Measurements from ENCODE around the gene SLC13A2. TPM values are rescaled to one million over a fixed set of nuclear protein-coding genes. Genes with fewer than 3 reads are reported as not detected.

SLC13A2 gene
- total RNA-seq, 2 donors from 2014 or later = not detected

DNA sequence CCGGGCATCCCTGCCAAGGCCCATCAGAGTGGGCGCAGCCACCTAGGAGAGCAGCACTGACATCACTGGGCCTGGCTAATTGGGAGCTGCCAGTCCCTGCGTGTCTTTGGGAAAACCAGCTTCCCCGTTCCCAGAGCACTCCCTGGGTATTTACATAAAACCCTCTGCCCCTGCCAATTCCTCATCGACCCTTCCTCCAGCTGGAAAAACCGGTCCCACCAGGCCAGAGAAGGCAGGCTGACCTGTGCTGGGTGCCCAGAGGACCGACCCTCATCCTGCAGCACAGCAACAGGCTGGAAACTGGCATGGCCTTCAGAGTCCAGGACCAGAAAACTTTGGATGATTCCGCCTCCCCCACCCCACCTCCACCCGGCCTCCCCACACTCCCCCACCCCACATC, 24.5 kb downstream of the SLC13A2 start:
- Mint-ChIP-seq H3K27me3 (ENCODE audit: insufficient read depth) (peaks cover 17% of the 10 kb centered on the region), H3K4me1 (peaks cover 9% of the 10 kb centered on the region), H3K4me3 (no peak overlapping the region), H3K36me3 (ENCODE audit: low read depth) (no peaks in the 10 kb centered on the region), H3K9me3 (no peaks in the 10 kb centered on the region), H3K27ac (no peak overlapping the region)
- peaks cover 12% of the 10 kb centered on the region for H3K27me3 ChIP-seq (ENCODE audit: control insufficient read depth, insufficient read depth, low read length, poor library complexity, severe bottlenecking)
- TF ChIP-seq, protein P1, sequence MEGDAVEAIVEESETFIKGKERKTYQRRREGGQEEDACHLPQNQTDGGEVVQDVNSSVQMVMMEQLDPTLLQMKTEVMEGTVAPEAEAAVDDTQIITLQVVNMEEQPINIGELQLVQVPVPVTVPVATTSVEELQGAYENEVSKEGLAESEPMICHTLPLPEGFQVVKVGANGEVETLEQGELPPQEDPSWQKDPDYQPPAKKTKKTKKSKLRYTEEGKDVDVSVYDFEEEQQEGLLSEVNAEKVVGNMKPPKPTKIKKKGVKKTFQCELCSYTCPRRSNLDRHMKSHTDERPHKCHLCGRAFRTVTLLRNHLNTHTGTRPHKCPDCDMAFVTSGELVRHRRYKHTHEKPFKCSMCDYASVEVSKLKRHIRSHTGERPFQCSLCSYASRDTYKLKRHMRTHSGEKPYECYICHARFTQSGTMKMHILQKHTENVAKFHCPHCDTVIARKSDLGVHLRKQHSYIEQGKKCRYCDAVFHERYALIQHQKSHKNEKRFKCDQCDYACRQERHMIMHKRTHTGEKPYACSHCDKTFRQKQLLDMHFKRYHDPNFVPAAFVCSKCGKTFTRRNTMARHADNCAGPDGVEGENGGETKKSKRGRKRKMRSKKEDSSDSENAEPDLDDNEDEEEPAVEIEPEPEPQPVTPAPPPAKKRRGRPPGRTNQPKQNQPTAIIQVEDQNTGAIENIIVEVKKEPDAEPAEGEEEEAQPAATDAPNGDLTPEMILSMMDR (conservative IDR thresholded peaks at IDR 0.05) = no peak
- 70 to 92% methylated on average over 2 to 7 of the region's 9 CpGs for WGBS, 2 experiments (ENCODE audit: insufficient coverage in 1 of 2, insufficient read length in 1 of 2)
- no peaks in the 10 kb centered on the region for H3K36me3 ChIP-seq (ENCODE audit: control insufficient read depth, insufficient read depth, low read length)
- no peaks in the 10 kb centered on the region for H3K4me1 ChIP-seq (ENCODE audit: control insufficient read depth, insufficient read depth, low read length)
- H3K9me3 ChIP-seq (ENCODE audit: control insufficient read depth, low read length) = no peaks in the 10 kb centered on the region
- DNase-seq = peak; percentile 84
- no peak overlapping the region for H3K4me3 ChIP-seq (ENCODE audit: low read length)
- H3K27ac ChIP-seq (ENCODE audit: low read depth, low read length) = no peak overlapping the region
- H3K9ac ChIP-seq (ENCODE audit: extremely low read depth, low read length, poor library complexity, severe bottlenecking) = no peak overlapping the region

DNA sequence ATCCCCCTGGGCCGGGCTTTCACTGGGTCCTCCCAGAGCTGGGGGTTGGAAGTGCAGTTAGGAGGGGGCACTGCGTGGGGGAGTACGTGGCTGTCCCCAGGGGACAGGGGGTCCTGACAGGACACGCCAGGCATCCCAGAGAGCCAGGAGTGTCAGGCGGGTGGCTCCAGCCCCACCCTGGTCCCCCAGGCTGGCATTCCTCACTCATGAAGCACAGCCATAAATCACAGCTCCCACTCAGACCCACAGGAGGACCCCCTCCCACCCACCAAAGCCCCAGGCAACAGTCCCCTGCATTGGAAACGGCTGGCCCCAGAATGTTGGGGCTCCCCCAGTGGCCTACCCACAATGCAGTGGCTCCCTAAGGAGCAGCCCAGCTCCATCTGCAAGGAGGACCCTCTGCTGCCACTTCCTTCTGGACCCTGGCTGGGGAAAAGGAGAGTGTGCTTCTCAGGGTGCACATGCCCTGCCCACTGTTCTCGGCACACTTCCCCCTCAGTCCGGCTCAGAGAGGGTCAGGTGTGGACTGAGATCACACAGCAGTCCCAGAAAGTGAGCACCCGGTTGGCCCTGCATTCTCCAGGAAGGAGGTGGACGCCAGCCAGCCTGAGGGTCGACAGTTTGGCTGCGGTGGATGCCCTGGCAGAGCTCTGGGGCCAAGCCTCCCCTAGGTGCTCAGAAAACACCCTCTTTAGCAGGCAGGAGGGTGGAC, 25.4 kb downstream of the SLC13A2 start:
- Histone ChIP-seq H3K4me1 (ENCODE audit: control insufficient read depth, insufficient read depth, low read length) (no peaks in the 10 kb centered on the region), H3K27ac (ENCODE audit: low read depth, low read length) (no peak overlapping the region), H3K9ac (ENCODE audit: extremely low read depth, low read length, poor library complexity, severe bottlenecking) (no peak overlapping the region), H3K27me3 (ENCODE audit: control insufficient read depth, insufficient read depth, low read length, poor library complexity, severe bottlenecking) (peaks cover 12% of the 10 kb centered on the region), H3K4me3 (ENCODE audit: low read length) (no peak overlapping the region), H3K36me3 (ENCODE audit: control insufficient read depth, insufficient read depth, low read length) (no peaks in the 10 kb centered on the region), H3K9me3 (ENCODE audit: control insufficient read depth, low read length) (no peaks in the 10 kb centered on the region)
- 83 to 85% methylated on average over 4 to 12 of the region's 12 CpGs for WGBS, 2 experiments (ENCODE audit: insufficient coverage in 1 of 2, insufficient read length in 1 of 2)
- Mint-ChIP-seq H3K27me3 (ENCODE audit: insufficient read depth) (peaks cover 13% of the 10 kb centered on the region), H3K27ac (no peak overlapping the region), H3K4me3 (no peak overlapping the region), H3K9me3 (no peaks in the 10 kb centered on the region), H3K4me1 (peaks cover 9% of the 10 kb centered on the region), H3K36me3 (ENCODE audit: low read depth) (no peaks in the 10 kb centered on the region)
- TF ChIP-seq, protein P1 (conservative IDR thresholded peaks at IDR 0.05) = no peak
- no peak for DNase-seq

DNA sequence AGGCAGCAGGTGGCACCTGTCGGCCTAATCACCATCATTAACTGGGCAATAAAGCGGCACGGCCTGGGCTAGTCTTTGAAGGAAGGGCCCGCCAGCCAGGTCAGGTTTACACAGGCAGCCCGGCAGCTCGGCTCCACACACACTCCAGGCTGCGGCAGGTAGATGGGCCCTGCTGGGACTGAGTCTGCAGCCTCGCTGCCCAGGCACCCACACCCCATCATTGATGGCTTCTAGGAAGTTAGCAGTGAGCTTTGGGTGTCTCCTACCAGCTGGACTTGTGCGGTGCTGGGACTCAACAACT, 25.9 kb downstream of the SLC13A2 start:
- H3K4me1 Mint-ChIP-seq = peaks cover 9% of the 10 kb centered on the region
- H3K27ac Mint-ChIP-seq = no peak overlapping the region
- H3K9me3 ChIP-seq (ENCODE audit: control insufficient read depth, low read length) = no peaks in the 10 kb centered on the region

More for the DNA sequence above, 25.9 kb downstream of the SLC13A2 start:
- Histone ChIP-seq H3K27ac (ENCODE audit: low read depth, low read length) (no peak overlapping the region), H3K9ac (ENCODE audit: extremely low read depth, low read length, poor library complexity, severe bottlenecking) (no peak overlapping the region), H3K36me3 (ENCODE audit: control insufficient read depth, insufficient read depth, low read length) (no peaks in the 10 kb centered on the region), H3K4me3 (ENCODE audit: low read length) (no peak overlapping the region), H3K27me3 (ENCODE audit: control insufficient read depth, insufficient read depth, low read length, poor library complexity, severe bottlenecking) (peaks cover 13% of the 10 kb centered on the region), H3K4me1 (ENCODE audit: control insufficient read depth, insufficient read depth, low read length) (no peaks in the 10 kb centered on the region)
- peaks cover 8% of the 10 kb centered on the region for H3K27me3 Mint-ChIP-seq (ENCODE audit: insufficient read depth)
- H3K36me3 Mint-ChIP-seq (ENCODE audit: low read depth) = no peaks in the 10 kb centered on the region
- DNase-seq = no peak
- no peak overlapping the region for H3K4me3 Mint-ChIP-seq
- no peaks in the 10 kb centered on the region for H3K9me3 Mint-ChIP-seq
- TF ChIP-seq, protein P1 (conservative IDR thresholded peaks at IDR 0.05) = no peak
- 93 to 97% methylated on average over 5 to 9 of the region's 9 CpGs for WGBS, 2 experiments (ENCODE audit: insufficient coverage in 1 of 2, insufficient read length in 1 of 2)

Data from endodermal cell (in vitro differentiated cells).